NCI-H774 (cell line): Measurements from ENCODE around the gene MYBPH.

Experiments used
- DNase-seq: peaks from one replicate; lab custom pipeline; 2025; lab: John Stamatoyannopoulos, UW

The MYBPH gene

GRCh38 chr1:203175237-203175826 is at the start of gene MYBPH:
MYBPH (minus strand) TSS chr1:203175826; CDS start chr1:203175755, 71 bp downstream.
- DNase-seq = no peak

- DNase-seq = no peak
Observed at GRCh38 chr1:203225071-203225470, 49.4 kb upstream of the MYBPH start.

GRCh38 chr1:203223012-203223775 is 47.6 kb upstream of the MYBPH start:
- no peak for DNase-seq

- DNase-seq = no peak
Observed at GRCh38 chr1:203219934-203220333, 44.3 kb upstream of the MYBPH start.

GRCh38 chr1:203219171-203219570 is 43.5 kb upstream of the MYBPH start:
- DNase-seq = no peak

GRCh38 chr1:203217668-203218067 is 42.0 kb upstream of the MYBPH start:
- DNase-seq = no peak

- no peak for DNase-seq
Observed at GRCh38 chr1:203217139-203217655, 41.6 kb upstream of the MYBPH start.

- peak; percentile 20 for DNase-seq
Observed at GRCh38 chr1:203216274-203217138, 40.9 kb upstream of the MYBPH start.

GRCh38 chr1:203215573-203215972 is 39.9 kb upstream of the MYBPH start:
- no peak for DNase-seq

GRCh38 chr1:203214871-203215270 is 39.2 kb upstream of the MYBPH start:
- no peak for DNase-seq

- DNase-seq = no peak
Observed at GRCh38 chr1:203213126-203213525, 37.5 kb upstream of the MYBPH start.

- no peak for DNase-seq
Observed at GRCh38 chr1:203211812-203212211, 36.2 kb upstream of the MYBPH start.

- no peak for DNase-seq
Observed at GRCh38 chr1:203210988-203211387, 35.4 kb upstream of the MYBPH start.

- DNase-seq = no peak
Observed at GRCh38 chr1:203210350-203210749, 34.7 kb upstream of the MYBPH start.

GRCh38 chr1:203208181-203208580 is 32.6 kb upstream of the MYBPH start:
- no peak for DNase-seq

- DNase-seq = no peak
Observed at GRCh38 chr1:203207751-203208150, 32.1 kb upstream of the MYBPH start.

GRCh38 chr1:203206129-203206687 is 30.6 kb upstream of the MYBPH start:
- no peak for DNase-seq

GRCh38 chr1:203204756-203205155 is 29.1 kb upstream of the MYBPH start:
- no peak for DNase-seq

GRCh38 chr1:203202431-203203245 is 27.0 kb upstream of the MYBPH start:
- no peak for DNase-seq

- DNase-seq = no peak
Observed at GRCh38 chr1:203201516-203202205, 26.0 kb upstream of the MYBPH start.

- no peak for DNase-seq
Observed at GRCh38 chr1:203200916-203201315, 25.3 kb upstream of the MYBPH start.
